GM18526 (cell line): ENCODE data around the gene HERC3.

Experiments used
- POLR2A ChIP-seq: IDR thresholded peaks from 3 replicates; pipeline ENCODE4 v1.6.1; 2011; ENCODE audit not compliant: insufficient read length; ENCODE audit errors: extremely low read depth

Gene HERC3

DNA sequence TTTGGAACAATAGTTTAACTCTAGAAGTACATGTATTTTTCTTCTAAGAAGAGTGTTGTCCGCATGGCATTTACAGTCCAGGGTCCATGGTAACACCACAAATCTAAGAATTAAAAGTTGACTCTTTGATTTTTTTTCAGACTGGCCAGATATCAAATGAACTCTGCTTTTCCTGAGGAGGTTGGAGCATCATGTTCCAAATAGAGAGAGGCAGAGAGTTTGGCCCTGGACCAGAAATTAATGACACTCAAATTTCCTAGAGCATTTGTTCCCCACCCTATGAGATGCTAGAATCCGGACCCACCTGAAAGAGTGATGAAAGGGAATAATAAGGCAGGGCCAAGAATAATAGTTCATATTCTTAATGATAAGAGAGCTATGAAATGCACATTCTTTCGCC lies 152.3 kb downstream of the HERC3 start:
- TF ChIP-seq POLR2A = no peak

DNA sequence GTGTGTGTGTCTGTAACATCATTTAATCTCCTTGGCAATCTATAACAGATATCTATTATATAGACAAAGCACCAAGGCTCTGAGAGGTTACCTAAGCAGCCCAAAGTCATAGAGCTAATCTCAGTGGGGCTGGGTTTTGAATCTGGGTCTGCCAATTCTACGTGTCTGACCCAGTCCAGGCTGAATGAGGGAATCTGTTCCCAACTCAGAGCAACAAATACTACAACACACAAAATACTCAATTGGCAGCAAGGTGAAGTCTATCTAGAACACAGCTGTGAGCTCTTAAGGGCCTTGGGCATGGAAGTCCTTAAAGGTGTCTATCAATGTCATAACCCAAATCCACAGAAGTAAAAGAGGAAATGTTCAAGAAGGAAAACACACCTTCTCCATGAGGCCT lies 152.9 kb downstream of the HERC3 start:
- TF ChIP-seq POLR2A = no peak

DNA sequence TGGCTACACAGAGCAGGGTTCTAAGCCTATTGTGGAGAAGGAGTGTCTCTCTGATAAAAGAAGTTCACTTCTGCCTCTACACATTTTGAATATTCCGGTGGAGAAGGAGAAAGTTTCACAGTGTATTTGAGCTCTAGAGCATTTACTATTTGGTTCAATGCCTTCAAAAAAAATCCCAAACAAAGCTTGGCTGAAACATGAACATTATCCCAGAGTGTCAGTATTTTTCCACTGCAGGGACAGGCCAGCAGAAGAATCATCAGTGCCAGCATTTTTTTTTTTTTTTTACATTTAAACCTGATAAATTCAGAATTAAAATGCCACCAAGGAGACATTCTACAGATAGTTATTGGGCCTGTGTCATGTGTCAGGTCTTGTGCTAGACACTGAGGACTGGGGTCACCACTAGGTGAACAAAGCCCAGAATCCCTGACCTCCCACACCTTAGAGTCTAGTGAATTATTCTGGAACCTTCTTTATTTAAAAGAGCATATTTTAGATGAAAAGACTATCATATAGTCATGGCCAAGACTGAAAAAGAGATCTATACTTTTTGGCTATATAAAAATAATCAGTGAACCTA lies 153.4 kb downstream of the HERC3 start:
- no peak for TF ChIP-seq POLR2A

DNA sequence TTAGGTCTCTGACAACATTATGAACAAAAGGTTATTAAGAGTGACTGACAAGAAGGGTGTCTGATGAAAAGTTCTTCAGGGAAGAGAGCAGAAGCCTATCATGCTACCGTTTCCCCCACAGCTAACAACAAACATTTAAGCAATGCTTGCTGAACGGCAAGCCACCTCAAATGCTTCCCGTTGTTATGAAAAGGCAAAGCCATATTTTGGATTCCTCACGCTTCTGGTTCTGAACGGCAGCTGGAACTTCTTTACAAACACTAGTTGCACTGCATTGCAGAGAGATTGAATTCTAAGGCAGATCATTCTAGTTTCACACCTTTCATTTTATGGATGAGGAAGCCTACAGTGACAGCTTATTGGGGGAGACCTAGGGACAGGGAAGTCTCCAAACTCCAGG lies 153.9 kb downstream of the HERC3 start:
- no peak for TF ChIP-seq POLR2A

DNA sequence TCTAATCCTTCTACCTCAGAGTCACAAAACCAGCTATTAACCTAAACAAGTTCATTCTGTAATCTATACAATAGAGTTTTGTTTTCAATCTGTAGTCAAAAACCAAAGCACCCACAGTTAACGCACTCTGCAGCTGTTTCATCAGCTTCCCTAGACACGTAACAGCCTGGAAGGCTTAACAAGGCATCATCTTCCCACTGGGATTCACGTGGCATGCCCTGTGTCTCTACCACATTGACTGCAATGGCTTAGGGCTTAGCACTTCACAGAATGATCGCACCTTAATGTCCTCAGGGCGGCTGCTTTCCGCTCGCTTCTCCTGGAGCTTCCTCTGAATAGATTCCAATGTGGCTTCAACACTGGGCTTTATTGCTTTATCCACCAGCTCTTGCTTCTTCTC lies 155.1 kb downstream of the HERC3 start:
- no peak for TF ChIP-seq POLR2A

DNA sequence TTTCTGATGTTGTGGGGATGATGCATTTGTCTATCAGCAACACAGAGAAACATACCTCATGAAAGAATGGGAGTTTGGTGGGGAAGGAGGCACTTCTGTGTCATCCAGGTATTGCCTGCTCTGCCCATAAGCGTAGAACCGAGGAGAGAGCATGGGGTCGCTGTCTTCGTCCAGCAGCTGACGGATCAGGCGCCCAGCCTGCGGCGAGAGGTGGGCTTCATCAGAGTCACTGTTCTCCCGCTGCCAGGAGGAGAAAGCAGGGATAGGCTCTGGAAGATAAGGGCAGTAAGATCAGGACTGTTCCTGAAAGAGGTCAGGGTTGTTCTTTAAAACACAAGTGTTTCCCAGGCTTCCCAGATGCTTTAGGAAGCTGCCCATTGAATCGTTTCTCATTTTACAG lies 158.1 kb downstream of the HERC3 start:
- TF ChIP-seq POLR2A = no peak

DNA sequence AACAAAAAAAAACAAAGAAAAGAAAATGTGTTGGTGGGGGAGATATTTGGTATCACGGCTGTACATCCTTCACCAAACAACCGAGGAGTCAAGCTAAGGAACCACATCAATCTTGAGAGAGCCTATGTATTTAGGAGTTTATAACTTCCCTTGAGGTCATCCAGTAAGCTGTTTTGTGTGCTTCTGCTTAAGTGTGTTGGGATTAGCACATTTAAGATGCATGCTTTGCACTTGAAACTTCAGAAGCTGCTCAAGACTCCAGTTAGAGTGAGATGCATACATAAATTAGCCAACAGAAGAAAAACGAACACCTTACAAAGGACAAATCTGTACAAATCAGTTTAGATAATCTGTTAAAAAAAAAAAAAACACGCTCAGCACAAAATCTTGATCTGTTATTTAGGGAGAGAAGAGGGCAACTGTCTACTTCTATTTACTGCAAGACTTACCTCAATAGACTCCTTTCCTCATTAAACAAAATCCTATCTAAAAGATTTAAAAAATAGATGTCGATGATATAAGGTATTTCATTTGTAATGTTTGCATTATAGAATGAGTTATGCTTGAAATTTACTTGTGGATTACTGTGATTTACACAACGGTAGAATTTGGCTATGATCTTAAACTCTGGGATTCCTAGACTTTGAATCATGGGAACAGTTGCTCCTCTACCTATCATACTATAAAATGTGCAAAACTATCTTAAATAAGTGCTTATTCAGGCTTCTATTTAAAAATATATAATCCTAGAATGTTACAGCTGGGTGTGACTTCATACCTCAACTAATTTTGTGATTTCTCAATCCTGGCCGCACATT lies 159.2 kb downstream of the HERC3 start:
- no peak for TF ChIP-seq POLR2A

DNA sequence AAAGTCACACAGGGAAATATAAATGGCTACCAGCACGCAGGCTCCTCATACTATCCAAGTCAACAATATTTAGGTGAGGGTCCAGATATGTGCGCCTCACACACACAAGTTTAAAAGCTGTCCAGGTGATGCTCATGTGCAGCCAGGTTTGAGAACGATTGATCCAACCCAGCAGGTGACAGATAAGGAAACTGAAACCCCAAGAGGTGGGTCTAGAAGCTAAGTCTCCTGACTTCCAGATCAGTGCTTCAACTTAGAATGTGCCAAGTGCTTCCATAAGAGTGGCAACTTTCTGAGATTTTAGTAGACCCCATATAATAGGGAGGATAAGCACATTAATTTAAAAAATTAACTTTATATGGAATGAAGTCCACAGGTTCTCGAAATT lies 159.8 kb downstream of the HERC3 start:
- no peak for TF ChIP-seq POLR2A

DNA sequence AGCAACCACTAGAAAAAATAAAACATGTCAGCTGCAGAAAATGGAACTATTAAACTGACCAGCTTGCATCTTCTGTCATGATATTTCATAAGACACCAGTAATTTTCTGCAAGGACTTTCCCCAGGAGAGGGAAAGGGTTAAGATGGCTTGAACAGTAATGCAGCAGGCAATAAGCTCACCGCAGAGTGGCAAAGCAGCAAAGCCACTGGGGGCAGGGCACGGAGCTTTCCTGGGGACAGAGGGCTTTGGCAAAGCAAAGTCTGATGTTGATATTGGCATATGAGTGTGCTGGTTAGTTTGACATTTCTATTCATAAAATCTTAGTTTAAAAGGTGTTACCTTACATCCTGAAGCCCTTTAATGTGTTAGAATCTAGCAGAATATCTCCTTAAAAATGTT lies 160.5 kb downstream of the HERC3 start:
- no peak for TF ChIP-seq POLR2A

DNA sequence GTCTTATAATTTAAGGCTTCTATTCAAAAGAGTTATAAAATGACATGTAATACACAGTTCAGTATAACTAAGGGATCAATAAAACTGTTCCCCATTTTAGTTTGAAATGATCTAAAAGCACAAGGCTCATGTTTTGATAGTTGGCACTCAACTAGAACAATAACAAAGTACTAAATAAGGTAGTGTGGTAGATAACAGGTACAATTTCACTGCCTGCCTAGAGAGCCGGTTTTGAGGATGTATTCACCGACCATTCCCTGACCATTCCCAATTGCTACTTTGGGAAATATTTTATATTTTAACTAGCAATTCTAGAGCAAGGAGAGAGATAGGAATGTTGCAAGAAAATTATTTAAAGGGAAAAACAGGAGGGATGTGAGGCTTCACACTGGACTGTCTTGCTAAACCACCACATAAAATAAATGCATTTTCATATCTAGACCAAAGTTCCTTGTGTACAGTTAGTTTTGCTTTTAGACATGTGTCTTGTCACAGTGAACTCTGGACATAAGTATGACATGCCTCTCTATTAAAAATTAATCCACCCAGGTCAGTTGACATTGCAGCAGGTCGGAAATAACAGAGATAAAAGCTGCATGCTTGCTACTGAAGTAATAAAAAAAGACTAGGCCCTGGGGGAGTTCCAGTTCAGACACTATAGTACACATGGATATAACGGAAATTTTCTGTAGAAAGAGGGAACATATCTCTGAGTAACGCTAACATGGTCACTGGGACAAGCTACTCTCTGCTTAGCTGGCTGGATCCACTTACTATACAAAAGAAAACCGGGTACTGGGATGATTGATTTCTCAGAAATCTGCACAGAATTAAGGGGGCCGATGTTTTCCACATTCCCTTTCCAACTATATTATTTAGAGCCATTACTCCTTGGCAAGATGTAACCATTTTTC lies 161.6 kb downstream of the HERC3 start:
- no peak for TF ChIP-seq POLR2A

DNA sequence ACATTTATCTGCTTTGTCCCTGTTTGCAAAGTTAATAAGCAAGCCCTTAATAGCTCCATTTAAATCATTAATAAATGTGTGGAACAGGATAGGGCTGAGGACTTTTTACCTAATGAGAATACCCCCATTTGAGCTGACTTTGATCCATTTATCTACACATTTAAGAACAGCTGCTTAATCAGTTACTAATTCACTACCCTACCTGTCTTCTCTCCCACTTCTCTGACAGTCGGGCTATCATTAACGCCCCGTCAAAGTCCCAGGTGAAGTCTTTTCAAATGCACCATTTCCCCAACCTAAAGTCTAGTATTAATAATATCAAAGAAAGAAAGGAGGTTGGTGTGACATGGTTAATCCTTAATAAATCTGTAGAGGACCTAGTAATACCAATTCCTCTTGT lies 162.5 kb downstream of the HERC3 start:
- TF ChIP-seq POLR2A = no peak

DNA sequence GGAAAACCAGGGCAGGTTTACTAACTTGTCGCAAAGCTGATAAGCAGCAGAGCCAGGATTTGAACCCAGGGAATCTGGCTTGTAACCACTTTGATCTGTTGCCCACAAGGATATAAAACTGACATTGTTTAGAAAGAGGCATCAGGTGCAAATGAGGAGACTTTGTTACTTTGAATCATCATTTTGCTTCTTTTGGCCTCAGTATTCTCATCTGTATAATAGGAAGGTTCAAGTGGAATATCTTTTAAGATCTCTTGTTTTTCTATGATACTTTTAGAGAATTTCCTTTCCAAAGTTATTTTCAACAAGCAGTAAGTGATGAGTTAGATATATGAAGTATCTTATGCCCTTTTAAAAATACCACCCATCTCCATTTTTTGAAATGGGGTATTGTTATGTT lies 163.2 kb downstream of the HERC3 start:
- TF ChIP-seq POLR2A = no peak

DNA sequence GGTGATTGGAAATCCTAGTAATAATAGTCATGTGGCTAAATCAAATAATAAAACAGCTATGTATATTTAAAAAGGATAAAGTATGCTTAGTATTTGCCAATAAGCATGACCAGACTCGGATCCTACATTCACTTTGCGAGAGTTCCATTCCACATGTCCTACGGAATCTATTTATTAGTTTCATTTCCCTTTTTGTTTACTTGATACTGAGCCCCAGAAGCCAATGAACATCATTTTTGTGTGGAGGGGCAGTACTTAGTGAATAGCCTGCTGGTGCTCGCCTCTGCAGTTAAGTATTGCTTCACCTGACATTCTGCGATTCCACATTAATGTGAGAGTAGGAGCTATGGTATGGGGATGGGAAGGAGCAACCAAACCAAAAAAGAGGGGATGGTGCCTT lies 163.9 kb downstream of the HERC3 start:
- TF ChIP-seq POLR2A = no peak

DNA sequence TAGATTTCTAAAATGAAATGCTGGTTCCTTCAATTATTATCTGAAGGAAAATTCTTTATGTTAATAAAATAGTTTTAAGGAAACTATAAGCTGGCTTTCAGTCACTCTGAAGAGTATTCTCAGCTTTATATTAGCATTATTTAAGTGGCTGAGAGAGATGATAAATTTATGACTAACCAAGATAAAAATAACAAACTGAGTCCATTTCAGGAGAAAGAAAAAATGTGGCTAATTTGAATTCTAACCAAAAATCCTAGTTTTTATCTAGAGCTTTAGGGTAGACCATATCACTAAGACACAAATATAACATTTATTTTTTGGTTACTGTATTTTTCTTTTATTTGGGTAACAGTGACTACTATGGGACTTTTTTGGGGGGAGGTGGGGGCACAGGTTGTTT lies 164.8 kb downstream of the HERC3 start:
- no peak for TF ChIP-seq POLR2A

DNA sequence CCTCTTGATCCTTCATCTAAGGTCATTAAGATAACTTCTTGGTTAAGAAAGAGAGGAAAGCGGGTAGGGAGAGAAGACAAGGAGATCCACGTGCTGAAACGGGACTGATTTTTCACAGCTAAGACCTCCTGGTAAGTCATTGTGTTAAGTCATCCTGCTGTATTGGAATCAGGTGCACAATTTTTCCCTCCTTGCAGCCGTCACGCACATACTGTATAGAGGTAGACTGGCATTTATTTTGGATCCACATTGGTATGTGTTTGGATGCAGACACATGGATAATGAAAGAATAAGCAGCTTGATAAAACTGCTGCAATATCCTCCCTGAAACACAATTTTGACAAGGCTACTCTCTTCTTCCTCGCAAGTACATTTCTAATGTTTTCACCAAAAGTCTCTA lies 165.5 kb downstream of the HERC3 start:
- no peak for TF ChIP-seq POLR2A
